Measurements from ENCODE around the gene CDCA4.

The CDCA4 gene

GRCh38 chr14:104973385-104974145 lies 47.3 kb downstream of the CDCA4 start:
- no peak for DNase-seq

GRCh38 chr14:104973135-104973384 lies 47.8 kb downstream of the CDCA4 start:
- no peak for DNase-seq

GRCh38 chr14:104972301-104973134 lies 48.4 kb downstream of the CDCA4 start:
- no peak for DNase-seq

- no peak for DNase-seq
Measured at GRCh38 chr14:104971447-104972240, 49.2 kb downstream of the CDCA4 start.

- DNase-seq, result no peak
Measured at GRCh38 chr14:104970231-104971068, 50.4 kb downstream of the CDCA4 start.

GRCh38 chr14:104969741-104970230 lies 51.1 kb downstream of the CDCA4 start:
- no peak for DNase-seq

GRCh38 chr14:104968541-104969401 lies 52.1 kb downstream of the CDCA4 start:
- DNase-seq, result no peak

- DNase-seq, result no peak
Measured at GRCh38 chr14:104968153-104968527, 52.7 kb downstream of the CDCA4 start.

GRCh38 chr14:104967386-104968152 lies 53.3 kb downstream of the CDCA4 start:
- no peak for DNase-seq

GRCh38 chr14:104966981-104967385 lies 53.9 kb downstream of the CDCA4 start:
- DNase-seq, result no peak

- no peak for DNase-seq
Measured at GRCh38 chr14:104966261-104966865, 54.5 kb downstream of the CDCA4 start.

- DNase-seq, result no peak
Measured at GRCh38 chr14:104965561-104966231, 55.2 kb downstream of the CDCA4 start.

- DNase-seq, result no peak
Measured at GRCh38 chr14:104964546-104964945, 56.3 kb downstream of the CDCA4 start.

All from hematopoietic multipotent progenitor cell treated with erythropoietin and hydrocortisone succinate and interleukin-3 and kit ligand, for 6 days (in vitro differentiated cells).